Fibroblast of lung (primary cell): ENCODE results near the gene RUFY1.
"Not testable (repeated sequence)": the region's sequence is repeated elsewhere in the genome, so short reads cannot be mapped to it uniquely, and the experiment has no call there.

Source experiments
- EZH2 ChIP-seq: IDR thresholded peaks from 2 replicates; pipeline ENCODE4 v1.5.1; 2012; ENCODE audit warnings: low read length, control low read depth, mild to moderate bottlenecking; ENCODE audit errors: missing control alignments
- TF ChIP-seq, protein P1 (sequence below), 2 donors: IDR thresholded peaks in 1 of 2; conservative IDR thresholded peaks in 1 of 2; 1 replicate in 1 of 2; 2 replicates in 1 of 2; pipeline ENCODE4 v1.5.1; 2011 to 2012; ENCODE audit warnings: low read length in 2 of 2, control low read depth in 1 of 2, inconsistent platforms in 1 of 2, low read depth in 1 of 2, mild to moderate bottlenecking in 1 of 2

DNA sequence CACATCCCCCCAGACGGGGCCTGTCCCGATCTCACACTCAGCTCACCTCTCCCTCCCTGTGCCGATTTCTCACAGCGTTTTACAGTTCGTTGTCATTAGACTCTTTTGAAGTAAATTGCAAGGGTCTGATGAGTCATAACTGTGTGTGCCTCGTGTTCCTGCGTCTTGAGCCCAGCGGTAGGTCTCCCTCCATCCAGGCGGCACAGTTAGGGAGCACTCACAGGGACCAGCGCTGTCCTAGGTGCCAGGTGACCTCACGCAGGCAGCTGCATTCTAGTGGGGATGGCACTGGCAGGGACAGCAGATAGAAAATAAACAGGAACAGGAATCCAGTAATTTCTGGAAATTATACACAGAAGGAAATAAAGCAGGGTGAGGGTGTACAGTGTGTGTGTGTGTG lies 48.4 kb upstream of the RUFY1 start:
- TF ChIP-seq, protein P1, sequence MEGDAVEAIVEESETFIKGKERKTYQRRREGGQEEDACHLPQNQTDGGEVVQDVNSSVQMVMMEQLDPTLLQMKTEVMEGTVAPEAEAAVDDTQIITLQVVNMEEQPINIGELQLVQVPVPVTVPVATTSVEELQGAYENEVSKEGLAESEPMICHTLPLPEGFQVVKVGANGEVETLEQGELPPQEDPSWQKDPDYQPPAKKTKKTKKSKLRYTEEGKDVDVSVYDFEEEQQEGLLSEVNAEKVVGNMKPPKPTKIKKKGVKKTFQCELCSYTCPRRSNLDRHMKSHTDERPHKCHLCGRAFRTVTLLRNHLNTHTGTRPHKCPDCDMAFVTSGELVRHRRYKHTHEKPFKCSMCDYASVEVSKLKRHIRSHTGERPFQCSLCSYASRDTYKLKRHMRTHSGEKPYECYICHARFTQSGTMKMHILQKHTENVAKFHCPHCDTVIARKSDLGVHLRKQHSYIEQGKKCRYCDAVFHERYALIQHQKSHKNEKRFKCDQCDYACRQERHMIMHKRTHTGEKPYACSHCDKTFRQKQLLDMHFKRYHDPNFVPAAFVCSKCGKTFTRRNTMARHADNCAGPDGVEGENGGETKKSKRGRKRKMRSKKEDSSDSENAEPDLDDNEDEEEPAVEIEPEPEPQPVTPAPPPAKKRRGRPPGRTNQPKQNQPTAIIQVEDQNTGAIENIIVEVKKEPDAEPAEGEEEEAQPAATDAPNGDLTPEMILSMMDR (conservative IDR thresholded peaks at IDR 0.05 in 1 of 2, IDR thresholded peaks at IDR 0.05 in 1 of 2; ENCODE audit: low read depth in 1 of 2, low read length in 2 of 2), result not testable (repeated sequence)
- not testable (repeated sequence) for TF ChIP-seq EZH2
